Measurements from ENCODE around the gene TRIM16. TPM values are rescaled to one million over a fixed set of nuclear protein-coding genes. Genes with fewer than 3 reads are reported as not detected.
"Not testable (repeated sequence)": the region's sequence is repeated elsewhere in the genome, so short reads cannot be mapped to it uniquely, and the experiment has no call there.

The TRIM16 gene
- total and polyA plus RNA-seq, 9 of the 15 experiments (the other 6 are each of a cell fraction or from before 2014, with no cell fraction given) = 3.5 to 9.2 (median 8.2) TPM

- ATAC-seq; FAIRE-seq; H3K36me3 ChIP-seq (ENCODE audit: control insufficient read depth, insufficient read depth, low read length); H3K4me3 ChIP-seq; H3K9ac ChIP-seq (ENCODE audit: insufficient read depth in 1 of 2, low read depth in 2 of 2, low read length in 2 of 2); H3K9me3 ChIP-seq (replicated peaks; ENCODE audit: control insufficient read depth, insufficient read depth, low read depth, low read length); H3K79me2 ChIP-seq (ENCODE audit: control insufficient read depth, insufficient read depth, low read length); H3K27me3 ChIP-seq (ENCODE audit: control insufficient read depth in 2 of 2, insufficient read depth in 2 of 2, low read length in 2 of 2); intact Hi-C loops (cut with micrococcal nuclease); in situ Hi-C loops (cut with MboI); DNase-seq (ENCODE audit: extremely low read depth in 1 of 4, low spot score in 3 of 4); H2AFZ ChIP-seq (ENCODE audit: low read depth, low read length); H4K20me1 ChIP-seq (replicated peaks; ENCODE audit: control insufficient read depth, insufficient read depth, low read length); BruUV-seq (replicated peaks); H3K9me1 ChIP-seq (ENCODE audit: control insufficient read depth, insufficient read depth, low read length); CTCF ChIA-PET (ENCODE audit: low intra/inter-chr PET ratio); H3K4me1 ChIP-seq (replicated peaks in 1 of 2; ENCODE audit: control insufficient read depth in 2 of 2, insufficient read depth in 2 of 2, low read length in 2 of 2); H3K27ac ChIP-seq (ENCODE audit: extremely low read depth, low read depth, low read length); H3K4me2 ChIP-seq (ENCODE audit: insufficient read depth, low read length): not testable (repeated sequence)
- POLR2A ChIA-PET = interaction anchor here (0.6 kb wide), 1 partner anchor 12 kb away, joined by 6 read pairs; no protein-coding TSS in a partner anchor
- 10% methylated on average over 3 of the region's 5 CpGs for WGBS (ENCODE audit: insufficient coverage, low coverage, missing lambda C conversion rate)
Observed at GRCh38 chr17:15591986-15592385, 92.1 kb downstream of the TRIM16 start.

- H3K4me2 ChIP-seq (ENCODE audit: insufficient read depth, low read length); H3K27me3 ChIP-seq (ENCODE audit: control insufficient read depth in 2 of 2, insufficient read depth in 2 of 2, low read length in 2 of 2); CTCF ChIA-PET (ENCODE audit: low intra/inter-chr PET ratio); in situ Hi-C loops (cut with MboI); H3K9me1 ChIP-seq (ENCODE audit: control insufficient read depth, insufficient read depth, low read length); H3K9ac ChIP-seq (ENCODE audit: insufficient read depth in 1 of 2, low read depth in 2 of 2, low read length in 2 of 2); BruUV-seq (replicated peaks); H3K79me2 ChIP-seq (ENCODE audit: control insufficient read depth, insufficient read depth, low read length); H3K4me1 ChIP-seq (replicated peaks in 1 of 2; ENCODE audit: control insufficient read depth in 2 of 2, insufficient read depth in 2 of 2, low read length in 2 of 2); H3K9me3 ChIP-seq (replicated peaks; ENCODE audit: control insufficient read depth, insufficient read depth, low read depth, low read length); intact Hi-C loops (cut with micrococcal nuclease); H2AFZ ChIP-seq (ENCODE audit: low read depth, low read length); H3K27ac ChIP-seq (ENCODE audit: extremely low read depth, low read depth, low read length); H4K20me1 ChIP-seq (replicated peaks; ENCODE audit: control insufficient read depth, insufficient read depth, low read length); H3K4me3 ChIP-seq; H3K36me3 ChIP-seq (ENCODE audit: control insufficient read depth, insufficient read depth, low read length); POLR2A ChIA-PET; ATAC-seq; DNase-seq (ENCODE audit: extremely low read depth in 1 of 4, low spot score in 3 of 4); FAIRE-seq: not testable (repeated sequence)
- 0% methylated on average over 1 of the region's 1 CpG for WGBS (ENCODE audit: insufficient coverage, low coverage, missing lambda C conversion rate)
Observed at GRCh38 chr17:15590844-15591243, 93.3 kb downstream of the TRIM16 start.

- H2AFZ ChIP-seq (ENCODE audit: low read depth, low read length); FAIRE-seq; CTCF ChIA-PET (ENCODE audit: low intra/inter-chr PET ratio); H3K4me2 ChIP-seq (ENCODE audit: insufficient read depth, low read length); H3K79me2 ChIP-seq (ENCODE audit: control insufficient read depth, insufficient read depth, low read length); H3K9ac ChIP-seq (ENCODE audit: insufficient read depth in 1 of 2, low read depth in 2 of 2, low read length in 2 of 2); H3K27ac ChIP-seq (ENCODE audit: extremely low read depth, low read depth, low read length); in situ Hi-C loops (cut with MboI); BruUV-seq (replicated peaks); H3K4me1 ChIP-seq (replicated peaks in 1 of 2; ENCODE audit: control insufficient read depth in 2 of 2, insufficient read depth in 2 of 2, low read length in 2 of 2); POLR2A ChIA-PET; H3K27me3 ChIP-seq (ENCODE audit: control insufficient read depth in 2 of 2, insufficient read depth in 2 of 2, low read length in 2 of 2); H3K9me1 ChIP-seq (ENCODE audit: control insufficient read depth, insufficient read depth, low read length); H4K20me1 ChIP-seq (replicated peaks; ENCODE audit: control insufficient read depth, insufficient read depth, low read length); DNase-seq (ENCODE audit: extremely low read depth in 1 of 4, low spot score in 3 of 4); H3K36me3 ChIP-seq (ENCODE audit: control insufficient read depth, insufficient read depth, low read length); H3K4me3 ChIP-seq; intact Hi-C loops (cut with micrococcal nuclease); H3K9me3 ChIP-seq (replicated peaks; ENCODE audit: control insufficient read depth, insufficient read depth, low read depth, low read length); ATAC-seq: not testable (repeated sequence)
- 37% methylated on average over 8 of the region's 17 CpGs for WGBS (ENCODE audit: insufficient coverage, low coverage, missing lambda C conversion rate)
Observed at GRCh38 chr17:15589544-15590536, 94.3 kb downstream of the TRIM16 start.

- BruUV-seq (replicated peaks); H3K36me3 ChIP-seq (ENCODE audit: control insufficient read depth, insufficient read depth, low read length); DNase-seq (ENCODE audit: extremely low read depth in 1 of 4, low spot score in 3 of 4); in situ Hi-C loops (cut with MboI); H3K4me2 ChIP-seq (ENCODE audit: insufficient read depth, low read length); H3K9me3 ChIP-seq (replicated peaks; ENCODE audit: control insufficient read depth, insufficient read depth, low read depth, low read length); H3K4me1 ChIP-seq (replicated peaks in 1 of 2; ENCODE audit: control insufficient read depth in 2 of 2, insufficient read depth in 2 of 2, low read length in 2 of 2); H2AFZ ChIP-seq (ENCODE audit: low read depth, low read length); H3K4me3 ChIP-seq; H3K9ac ChIP-seq (ENCODE audit: insufficient read depth in 1 of 2, low read depth in 2 of 2, low read length in 2 of 2); CTCF ChIA-PET (ENCODE audit: low intra/inter-chr PET ratio); H4K20me1 ChIP-seq (replicated peaks; ENCODE audit: control insufficient read depth, insufficient read depth, low read length); POLR2A ChIA-PET; H3K9me1 ChIP-seq (ENCODE audit: control insufficient read depth, insufficient read depth, low read length); intact Hi-C loops (cut with micrococcal nuclease); H3K27ac ChIP-seq (ENCODE audit: extremely low read depth, low read depth, low read length); FAIRE-seq; H3K27me3 ChIP-seq (ENCODE audit: control insufficient read depth in 2 of 2, insufficient read depth in 2 of 2, low read length in 2 of 2); H3K79me2 ChIP-seq (ENCODE audit: control insufficient read depth, insufficient read depth, low read length); ATAC-seq: not testable (repeated sequence)
- WGBS (ENCODE audit: insufficient coverage, low coverage, missing lambda C conversion rate) = 34% methylated on average over 8 of the region's 8 CpGs
Observed at GRCh38 chr17:15588017-15588416, 96.1 kb downstream of the TRIM16 start.

All from K562 (cell line).